GM19099 (cell line): ENCODE data around the gene BPGM.

Source experiments
- POLR2A ChIP-seq: IDR thresholded peaks from 3 replicates; pipeline ENCODE4 v1.6.1; 2011; ENCODE audit warnings: low read depth; ENCODE audit not compliant: insufficient read length; ENCODE audit errors: extremely low read depth

Gene BPGM

DNA sequence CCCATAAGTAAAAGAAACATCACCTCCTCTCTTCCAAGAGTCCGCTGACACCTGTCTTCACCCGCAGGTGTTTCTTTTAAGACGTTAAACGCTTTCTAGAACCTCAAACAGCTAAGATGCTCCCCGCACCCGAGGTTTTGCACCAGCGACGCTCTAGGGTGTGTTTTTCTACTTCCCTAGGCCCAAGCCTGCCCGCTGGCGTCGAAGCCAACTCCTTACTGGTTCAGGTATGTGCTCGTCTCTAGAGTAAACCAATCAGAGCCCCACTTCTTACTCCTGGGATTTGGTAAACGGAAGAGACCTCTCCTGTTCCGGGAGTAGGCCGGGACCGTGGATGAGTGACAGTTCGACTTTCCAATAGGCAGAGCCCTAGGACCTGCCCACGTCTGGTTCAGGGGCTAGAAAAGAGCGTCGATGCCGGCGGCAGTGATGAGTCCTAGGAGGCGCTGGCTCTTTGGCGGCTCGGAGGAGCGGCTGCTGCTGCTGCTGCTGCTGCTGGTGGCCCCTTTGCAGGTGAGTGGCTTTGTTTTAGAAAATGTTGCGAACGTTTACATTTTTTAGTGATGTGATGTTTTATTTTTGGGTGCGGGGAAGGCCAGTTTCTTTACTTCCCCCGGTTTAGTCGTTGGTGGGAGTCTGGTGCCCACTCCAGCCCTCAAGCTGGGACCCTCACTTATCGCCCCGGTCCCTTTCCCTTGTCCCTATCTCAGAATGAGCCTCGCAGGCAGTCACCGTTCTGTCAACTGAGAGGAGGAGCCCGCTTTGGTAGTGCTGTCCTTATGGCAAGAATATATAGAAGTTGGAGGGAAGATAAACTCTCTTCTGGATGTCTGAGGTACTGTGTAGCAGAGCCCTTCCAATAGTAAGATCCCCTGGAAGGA lies at the start of gene BPGM:
TSS of gene BPGM (plus strand) at position 429 of the 881 bp plus-strand sequence. CDS start 14,655 bp downstream, outside the sequence.
- TF ChIP-seq POLR2A, result peak; percentile 99

DNA sequence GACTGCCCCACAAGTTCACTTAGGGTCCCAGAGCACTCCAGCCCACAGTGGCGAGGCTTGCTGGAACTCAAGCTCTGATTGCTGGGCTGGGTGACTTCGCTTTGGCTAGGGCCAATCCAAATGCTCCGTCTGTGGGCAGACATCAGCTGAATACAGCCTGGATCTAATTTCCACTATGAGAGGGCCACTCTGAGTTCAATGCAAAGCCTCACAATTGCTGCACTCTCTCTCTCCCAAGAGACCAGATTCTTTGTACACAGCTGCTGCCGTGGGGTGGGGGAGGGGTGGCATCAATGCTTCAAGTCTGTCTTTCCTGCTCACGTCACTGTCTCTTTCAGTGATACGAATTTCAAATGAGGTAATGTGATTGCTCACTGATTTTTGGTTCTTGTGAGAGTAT lies 47.3 kb upstream of the BPGM start:
- no peak for TF ChIP-seq POLR2A

DNA sequence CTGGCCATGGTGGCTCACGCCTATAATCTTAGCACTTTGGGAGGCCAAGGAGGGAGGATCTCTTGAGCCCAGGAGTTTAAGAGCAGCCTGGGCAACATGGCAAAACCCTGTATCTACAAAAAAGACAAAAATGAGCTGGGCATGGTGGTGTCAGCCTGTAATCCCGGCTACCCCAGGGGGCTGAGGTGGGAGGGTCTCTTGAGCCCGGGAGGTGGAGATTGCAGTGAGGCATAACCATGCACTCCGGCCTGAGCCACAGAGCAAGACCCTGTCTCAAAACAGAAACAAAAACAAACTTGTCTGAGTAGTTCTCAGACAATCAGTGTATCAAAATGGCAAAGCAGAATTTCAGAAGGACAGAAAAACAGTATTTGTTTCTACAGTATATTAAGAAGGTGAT lies 45.2 kb upstream of the BPGM start:
- TF ChIP-seq POLR2A, result no peak

DNA sequence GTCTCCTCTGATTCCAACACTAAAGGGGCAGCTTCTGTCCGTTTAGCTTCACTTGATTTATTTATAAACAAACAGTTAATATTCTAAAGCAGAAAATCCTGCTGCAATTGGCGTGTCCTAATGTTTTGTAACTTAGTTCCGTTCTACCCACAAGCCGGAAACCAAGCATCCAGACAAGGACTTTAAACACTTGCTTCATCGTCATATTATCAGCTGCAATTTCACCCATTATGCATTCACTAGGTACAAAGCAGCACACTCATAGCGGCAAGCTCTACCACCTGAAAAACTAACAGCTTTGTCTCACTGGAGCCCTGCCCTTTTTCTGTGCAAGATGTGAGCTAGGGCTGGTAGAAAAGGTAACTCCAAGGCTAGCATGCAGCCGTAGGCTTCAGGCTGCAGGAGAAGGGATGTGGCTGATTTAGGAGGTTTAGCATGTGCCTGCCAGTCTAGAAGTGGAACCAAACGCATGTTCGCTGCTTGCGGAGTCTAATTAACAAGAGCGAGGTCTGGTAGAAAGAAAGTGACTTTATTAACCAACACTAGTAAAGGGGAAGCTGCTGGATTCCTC lies 43.7 kb upstream of the BPGM start:
- no peak for TF ChIP-seq POLR2A

- TF ChIP-seq POLR2A, result no peak
Measured at GRCh38 chr7:134605978-134606923, 40.4 kb upstream of the BPGM start.

GRCh38 chr7:134611611-134612151 lies 35.0 kb upstream of the BPGM start:
- no peak for TF ChIP-seq POLR2A

DNA sequence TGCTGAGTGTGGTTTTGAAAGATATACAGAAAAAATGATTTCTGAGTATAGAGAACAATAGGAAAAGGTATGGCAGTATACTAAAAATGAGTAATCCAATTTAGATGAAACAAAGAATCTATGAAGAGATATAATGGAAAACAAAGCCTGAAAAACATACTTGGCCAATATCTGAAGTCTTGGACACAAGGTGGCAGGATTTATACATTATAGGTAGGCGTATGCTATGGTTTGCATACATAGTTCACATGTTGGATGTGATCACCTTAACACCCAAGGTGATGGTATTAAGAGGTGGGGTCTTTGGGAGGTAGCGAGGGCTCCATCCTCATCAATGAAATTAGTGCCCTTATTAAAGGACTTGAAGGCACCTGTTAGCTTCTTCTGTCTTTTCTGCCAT lies 34.5 kb upstream of the BPGM start:
- no peak for TF ChIP-seq POLR2A

- no peak for TF ChIP-seq POLR2A
Measured at GRCh38 chr7:134613623-134614347, 32.9 kb upstream of the BPGM start.

DNA sequence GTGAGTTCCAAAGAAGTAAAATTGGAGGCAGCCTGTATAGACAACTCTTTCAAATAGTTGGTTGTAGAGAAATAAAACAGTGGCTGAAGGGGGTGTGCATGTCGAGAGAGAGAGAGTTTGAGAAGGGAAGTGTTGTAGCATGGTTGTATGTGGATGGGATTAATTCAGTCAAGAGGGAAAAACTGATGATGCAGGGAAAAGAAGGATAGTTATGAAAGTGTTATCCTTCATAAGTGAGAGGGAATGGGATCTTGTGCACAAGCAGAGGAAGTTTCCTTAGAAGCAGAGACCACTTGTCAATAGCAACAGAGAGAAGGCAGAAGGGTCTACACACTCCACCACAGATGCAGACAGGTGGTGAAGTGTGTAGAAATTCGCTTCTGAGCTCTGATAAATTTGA lies 30.0 kb upstream of the BPGM start:
- no peak for TF ChIP-seq POLR2A

DNA sequence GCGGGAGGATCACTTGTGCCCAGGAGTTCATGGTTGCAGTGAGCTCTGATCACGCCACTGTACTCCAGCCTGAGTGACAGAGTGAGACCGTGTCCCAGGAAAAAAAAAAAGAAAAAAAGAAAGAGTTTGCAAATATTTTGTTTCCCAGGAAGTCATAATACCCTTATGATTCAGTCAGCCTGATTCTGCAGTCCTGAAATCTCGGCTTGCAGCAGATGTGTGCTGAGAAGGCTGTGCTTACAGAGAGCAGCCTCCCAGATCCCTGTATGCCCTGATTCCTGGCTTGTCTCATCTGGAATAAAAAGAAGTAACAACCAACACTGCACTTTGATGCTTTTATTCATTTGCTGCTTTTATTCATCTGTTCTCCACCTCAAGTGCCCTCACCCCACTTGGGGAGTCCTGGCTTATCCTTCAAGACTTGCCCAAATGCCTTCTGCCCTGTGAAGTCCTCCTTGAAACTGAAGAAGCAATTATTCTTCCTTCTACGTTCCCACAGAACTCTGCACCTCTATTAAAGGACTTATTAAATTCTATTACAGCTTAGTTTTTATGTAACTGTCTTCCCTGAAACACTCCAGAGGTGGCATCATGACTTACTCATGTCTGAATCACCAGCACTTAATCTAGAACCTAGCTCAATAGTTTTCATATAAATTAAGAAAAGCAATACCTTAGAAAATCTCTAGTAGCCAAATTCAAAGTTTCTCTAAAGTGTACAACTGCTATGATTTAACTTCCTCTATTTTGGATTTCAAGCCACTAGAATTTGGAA lies 27.7 kb upstream of the BPGM start:
- TF ChIP-seq POLR2A, result no peak

- no peak for TF ChIP-seq POLR2A
Measured at GRCh38 chr7:134619627-134620331, 26.9 kb upstream of the BPGM start.

DNA sequence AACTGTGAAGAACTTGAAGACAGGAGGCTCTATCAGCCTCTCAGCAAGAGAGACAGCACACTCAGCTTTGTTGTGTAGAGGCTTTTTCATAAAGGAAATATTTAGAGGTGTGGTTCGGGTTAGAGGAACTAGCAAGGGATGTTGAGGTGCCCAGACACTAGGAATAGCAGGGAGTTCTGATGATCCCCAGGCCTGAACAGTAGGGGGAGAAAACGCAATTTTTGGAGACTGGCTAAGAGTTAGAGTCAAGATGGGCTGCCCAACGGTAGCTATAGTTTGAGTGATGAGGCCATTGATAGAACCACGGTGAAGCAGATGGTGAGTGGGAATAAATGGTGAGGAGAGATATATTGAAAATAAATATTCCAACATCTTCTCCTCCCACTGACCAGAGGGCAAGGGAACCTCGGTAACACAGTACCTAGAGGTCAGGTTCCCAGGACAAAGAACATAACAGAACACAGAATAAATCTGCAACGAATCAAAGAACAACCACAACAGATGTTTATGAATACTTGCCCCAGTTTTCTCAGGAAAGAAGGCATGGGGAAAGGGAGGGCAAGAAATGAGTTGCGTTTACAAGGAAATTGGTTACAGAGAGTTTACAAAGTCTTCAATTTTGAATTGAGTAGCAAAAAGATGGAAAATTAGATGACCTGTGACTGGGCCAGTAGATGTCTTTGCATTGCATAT lies 24.2 kb upstream of the BPGM start:
- TF ChIP-seq POLR2A, result no peak
